ENCODE measurements around the gene CROCC2. TPM values are rescaled to one million over a fixed set of nuclear protein-coding genes. Genes with fewer than 3 reads are reported as not detected.

CROCC2 gene
- total RNA-seq = not detected
- long read RNA-seq = 0 reads

GRCh38 chr2:240906141-240906910 lies at the start of gene CROCC2:
CROCC2 (plus strand) TSS chr2:240906336; CDS start chr2:240906514, 178 bp downstream.
- DNase-seq (ENCODE audit: low spot score) = no peak

GRCh38 chr2:240857039-240858008 lies 48.8 kb upstream of the CROCC2 start:
- peak; percentile 68 for DNase-seq (ENCODE audit: low spot score)

- DNase-seq (ENCODE audit: low spot score) = no peak
These were observed 47.8 kb upstream of the CROCC2 start for GRCh38 chr2:240858321-240858720.

- DNase-seq (ENCODE audit: low spot score) = no peak
These were observed 47.3 kb upstream of the CROCC2 start for GRCh38 chr2:240858871-240859270.

GRCh38 chr2:240861547-240861946 lies 44.6 kb upstream of the CROCC2 start:
- no peak for DNase-seq (ENCODE audit: low spot score)

- DNase-seq (ENCODE audit: low spot score) = no peak
These were observed 41.7 kb upstream of the CROCC2 start for GRCh38 chr2:240864475-240864874.

- DNase-seq (ENCODE audit: low spot score) = no peak
These were observed 40.7 kb upstream of the CROCC2 start for GRCh38 chr2:240865391-240865790.

- no peak for DNase-seq (ENCODE audit: low spot score)
These were observed 37.6 kb upstream of the CROCC2 start, which contains the start of gene AGXT for GRCh38 chr2:240868286-240869108. AGXT (plus strand) TSS chr2:240868824; CDS start chr2:240868866, 42 bp downstream.

GRCh38 chr2:240869109-240869955 lies 36.8 kb upstream of the CROCC2 start:
- no peak for DNase-seq (ENCODE audit: low spot score)

- DNase-seq (ENCODE audit: low spot score) = no peak
These were observed 35.9 kb upstream of the CROCC2 start for GRCh38 chr2:240869956-240870875.

GRCh38 chr2:240871071-240871958 lies 34.8 kb upstream of the CROCC2 start:
- no peak for DNase-seq (ENCODE audit: low spot score)

GRCh38 chr2:240872317-240873097 lies 33.6 kb upstream of the CROCC2 start:
- no peak for DNase-seq (ENCODE audit: low spot score)

GRCh38 chr2:240873098-240873788 lies 32.9 kb upstream of the CROCC2 start:
- DNase-seq (ENCODE audit: low spot score) = no peak

GRCh38 chr2:240873805-240874714 lies 32.1 kb upstream of the CROCC2 start:
- DNase-seq (ENCODE audit: low spot score) = no peak

- no peak for DNase-seq (ENCODE audit: low spot score)
These were observed 31.4 kb upstream of the CROCC2 start for GRCh38 chr2:240874715-240875227.

Data from mesenteric fat pad (tissue), 1 donor.